ENCODE results near the gene GOLGA6L26.
"Not testable (repeated sequence)": the region's sequence is repeated elsewhere in the genome, so short reads cannot be mapped to it uniquely, and the experiment has no call there.

DNA sequence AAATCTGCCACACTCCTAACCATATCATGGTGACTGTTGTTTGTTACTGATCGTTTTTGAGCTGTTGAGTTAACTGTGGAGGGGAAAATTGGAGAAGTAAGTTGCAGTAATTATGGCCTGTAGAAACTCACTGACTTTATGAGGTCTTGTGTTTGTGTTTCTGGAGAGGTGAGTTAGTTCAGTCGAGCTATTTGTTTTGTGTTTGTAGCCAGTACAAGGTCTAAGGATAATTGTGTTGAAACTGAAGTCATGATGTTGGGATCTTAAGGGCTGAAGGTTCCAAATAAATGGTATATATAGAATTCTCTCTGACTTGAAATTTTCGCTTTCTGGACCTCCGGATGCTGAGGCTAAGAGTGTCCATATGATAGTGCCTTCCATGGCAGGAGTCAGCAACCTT lies 29.2 kb downstream of the GOLGA6L26 start:
- TF ChIP-seq, protein P1, sequence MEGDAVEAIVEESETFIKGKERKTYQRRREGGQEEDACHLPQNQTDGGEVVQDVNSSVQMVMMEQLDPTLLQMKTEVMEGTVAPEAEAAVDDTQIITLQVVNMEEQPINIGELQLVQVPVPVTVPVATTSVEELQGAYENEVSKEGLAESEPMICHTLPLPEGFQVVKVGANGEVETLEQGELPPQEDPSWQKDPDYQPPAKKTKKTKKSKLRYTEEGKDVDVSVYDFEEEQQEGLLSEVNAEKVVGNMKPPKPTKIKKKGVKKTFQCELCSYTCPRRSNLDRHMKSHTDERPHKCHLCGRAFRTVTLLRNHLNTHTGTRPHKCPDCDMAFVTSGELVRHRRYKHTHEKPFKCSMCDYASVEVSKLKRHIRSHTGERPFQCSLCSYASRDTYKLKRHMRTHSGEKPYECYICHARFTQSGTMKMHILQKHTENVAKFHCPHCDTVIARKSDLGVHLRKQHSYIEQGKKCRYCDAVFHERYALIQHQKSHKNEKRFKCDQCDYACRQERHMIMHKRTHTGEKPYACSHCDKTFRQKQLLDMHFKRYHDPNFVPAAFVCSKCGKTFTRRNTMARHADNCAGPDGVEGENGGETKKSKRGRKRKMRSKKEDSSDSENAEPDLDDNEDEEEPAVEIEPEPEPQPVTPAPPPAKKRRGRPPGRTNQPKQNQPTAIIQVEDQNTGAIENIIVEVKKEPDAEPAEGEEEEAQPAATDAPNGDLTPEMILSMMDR (IDR thresholded peaks at IDR 0.05; ENCODE audit: insufficient read depth, low read depth, low read length): not testable (repeated sequence)
- TF ChIP-seq EZH2 (IDR thresholded peaks at IDR 0.05; ENCODE audit: insufficient read depth, low read length): not testable (repeated sequence)
